T-helper 1 cell (primary cell): ENCODE measurements around the gene TLCD4.
"Not testable (repeated sequence)": the region's sequence is repeated elsewhere in the genome, so short reads cannot be mapped to it uniquely, and the experiment has no call there.

Experiments
- DNase-seq, 5 donors: peaks; one replicate each; pipeline ENCODE4 v3.0.0-alpha.2; 2012 to 2020
- total RNA-seq, 4 donors: gene quantifications; one replicate each; lab custom pipeline; 2026; lab: John Stamatoyannopoulos, UW

Gene TLCD4, protein sequence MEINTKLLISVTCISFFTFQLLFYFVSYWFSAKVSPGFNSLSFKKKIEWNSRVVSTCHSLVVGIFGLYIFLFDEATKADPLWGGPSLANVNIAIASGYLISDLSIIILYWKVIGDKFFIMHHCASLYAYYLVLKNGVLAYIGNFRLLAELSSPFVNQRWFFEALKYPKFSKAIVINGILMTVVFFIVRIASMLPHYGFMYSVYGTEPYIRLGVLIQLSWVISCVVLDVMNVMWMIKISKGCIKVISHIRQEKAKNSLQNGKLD
- 0 to 1.3 (median 0.44) reads per million in 4 donors for total RNA-seq

DNA sequence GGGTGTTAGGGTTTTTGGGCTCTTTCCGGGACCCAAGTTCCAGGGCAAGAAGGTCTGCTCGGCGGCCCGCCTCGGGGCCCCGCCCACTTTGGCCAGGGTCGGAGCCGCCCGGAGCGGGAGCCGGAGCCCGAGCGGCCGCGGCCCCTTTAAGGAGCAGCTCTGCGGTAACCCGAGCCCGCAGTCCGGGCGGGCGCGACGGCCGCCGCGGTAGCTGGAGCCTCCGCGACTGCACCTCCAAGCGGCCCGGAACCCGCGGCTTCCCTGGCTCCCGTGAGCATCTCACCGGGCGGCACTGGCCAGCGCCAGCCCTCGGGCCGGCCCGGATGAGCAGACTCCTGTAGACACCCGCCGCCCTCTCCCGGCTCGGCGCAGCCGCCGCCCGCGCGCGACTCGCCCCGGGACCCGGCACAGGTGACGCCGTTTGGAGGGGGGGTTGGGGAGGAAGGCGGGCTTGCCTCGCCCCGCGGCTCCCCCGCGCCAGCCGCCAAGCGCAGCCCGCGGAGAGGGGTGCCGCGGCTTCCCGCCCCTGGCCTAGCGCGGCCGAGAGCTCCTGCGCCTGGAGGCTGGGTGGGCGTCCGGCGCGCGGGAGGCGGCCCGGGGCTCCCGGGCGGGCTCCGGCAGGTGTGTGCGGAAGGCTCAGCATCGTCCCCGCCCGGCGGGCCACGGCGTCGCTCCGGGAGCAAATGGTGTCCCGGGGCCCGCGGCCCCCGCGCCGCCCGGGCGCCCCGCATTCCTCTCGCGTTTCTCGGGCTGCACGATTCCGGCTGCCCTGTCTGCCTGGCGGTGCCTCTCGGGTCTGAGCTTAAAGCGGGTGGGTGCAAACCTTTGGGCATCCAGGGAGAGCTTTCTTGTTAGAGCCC, at the start of gene TLCD4:
TSS of gene TLCD4 (plus strand) at position 149 of the 860 bp plus-strand sequence. CDS start 26,547 bp downstream, outside the sequence.
- DNase-seq: peak in 3 of 5 donors; percentile 14 to 28 (median 25)

DNA sequence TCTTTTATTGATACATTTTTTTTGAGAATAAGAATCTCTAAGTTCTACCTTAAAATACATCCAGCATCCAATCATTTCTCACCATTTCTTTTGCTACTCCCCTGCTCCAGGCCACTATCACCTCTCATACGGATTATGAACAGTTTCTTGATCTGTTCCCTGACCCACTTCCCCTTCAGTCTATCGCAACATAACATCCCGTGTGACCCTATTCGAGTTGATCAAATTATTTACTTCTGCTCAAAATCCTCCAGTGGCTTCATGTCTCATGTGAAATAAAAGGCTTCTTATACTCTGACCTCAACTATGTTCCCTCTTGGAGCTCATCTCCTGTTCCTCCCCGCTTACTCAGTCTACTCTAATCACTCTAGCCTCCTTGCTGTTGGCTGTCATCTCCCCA, 49.6 kb upstream of the TLCD4 start:
- no peak for DNase-seq

DNA sequence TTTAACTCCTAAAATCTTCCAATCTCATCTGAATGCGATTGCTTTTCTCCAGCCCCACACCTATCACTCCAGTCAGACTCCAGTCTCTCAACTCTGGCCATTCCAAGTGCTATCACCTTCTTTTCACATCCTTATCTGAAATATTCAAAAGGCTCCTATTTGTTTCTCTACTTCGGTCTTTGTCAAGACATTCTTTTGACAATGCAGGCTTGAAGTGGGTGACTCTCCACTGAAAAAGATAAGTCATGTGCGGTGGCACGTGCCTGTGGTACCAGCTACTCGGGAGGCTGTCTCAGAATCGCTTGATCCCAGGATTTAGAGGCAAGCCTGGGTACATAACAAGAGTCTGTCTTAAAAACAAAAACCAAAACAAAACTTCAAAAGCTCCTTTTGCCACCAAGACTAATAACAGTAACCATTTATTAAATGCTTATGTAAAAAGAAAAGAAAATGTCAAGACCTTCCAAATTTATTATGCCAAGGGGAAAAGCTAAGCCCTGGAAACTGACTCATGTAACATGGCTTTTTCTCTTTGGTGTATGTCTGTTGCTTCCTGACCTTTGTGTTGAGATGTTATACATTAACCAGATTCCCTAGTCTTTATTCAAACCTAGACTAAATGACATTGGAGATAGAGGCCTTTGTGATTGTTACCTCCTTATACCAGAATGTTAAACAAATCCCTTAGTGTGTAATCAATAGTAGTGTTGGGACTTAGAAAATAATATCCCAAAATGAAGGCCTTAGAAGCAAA, 48.0 kb upstream of the TLCD4 start:
- no peak for DNase-seq

DNA sequence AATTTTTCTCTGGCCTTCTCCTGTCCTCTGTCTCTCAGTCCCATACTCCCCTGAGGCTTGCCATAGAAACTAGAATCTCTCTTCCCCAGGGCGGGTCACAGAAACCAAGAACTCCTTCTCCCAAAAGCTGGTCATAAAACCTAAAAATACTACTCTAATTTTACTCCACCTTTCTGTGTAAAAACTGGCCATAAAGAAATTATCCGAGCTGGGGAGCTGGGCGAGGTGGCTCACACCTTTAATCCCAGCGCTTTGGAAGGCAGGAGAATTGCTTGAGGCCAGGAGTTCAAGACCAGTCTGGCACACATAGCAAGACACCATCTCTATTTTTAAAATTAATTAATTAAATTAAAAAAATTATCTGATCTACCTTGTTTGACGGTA, 47.5 kb upstream of the TLCD4 start:
- no peak for DNase-seq

DNA sequence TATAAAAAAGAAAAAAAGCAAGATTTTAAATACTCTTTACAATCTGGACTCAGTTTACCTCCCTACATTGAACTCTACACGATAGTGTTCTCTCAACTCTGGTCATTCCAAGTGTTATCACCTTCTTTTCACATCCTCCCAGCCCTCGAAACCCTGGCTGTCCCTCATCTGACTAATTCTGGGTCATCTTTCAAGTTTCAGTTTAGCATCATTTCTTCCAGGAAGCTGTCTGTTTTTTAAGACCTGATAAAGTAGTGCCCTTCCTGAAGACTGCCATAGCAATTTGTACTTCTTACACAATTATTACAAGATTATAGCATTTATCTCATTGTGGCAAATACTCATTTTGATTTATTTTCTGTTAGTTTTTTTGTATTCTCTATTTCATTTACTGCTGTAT, 45.6 kb upstream of the TLCD4 start:
- DNase-seq: peak in 1 of 5 donors; percentile 19

DNA sequence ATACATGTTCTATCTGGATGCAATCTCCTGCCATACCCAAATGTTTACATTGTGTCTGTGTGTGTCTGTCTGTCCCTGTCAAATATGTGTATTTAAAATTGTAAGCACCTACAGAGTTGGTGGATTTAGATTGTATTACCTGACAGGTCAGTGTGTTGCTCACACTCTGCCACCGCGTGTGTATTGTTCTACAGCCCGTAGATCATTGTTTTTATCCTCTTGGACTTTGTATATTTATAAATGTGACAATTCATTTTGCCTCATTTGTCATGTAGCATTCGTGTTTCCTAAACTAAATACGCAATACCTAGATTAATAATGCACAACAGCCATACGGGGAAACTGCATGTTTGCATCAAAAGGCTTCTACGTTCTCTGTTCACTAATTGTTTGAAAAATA, 45.0 kb upstream of the TLCD4 start:
- peak in 2 of 5 donors; percentile 1 to 2 for DNase-seq

DNA sequence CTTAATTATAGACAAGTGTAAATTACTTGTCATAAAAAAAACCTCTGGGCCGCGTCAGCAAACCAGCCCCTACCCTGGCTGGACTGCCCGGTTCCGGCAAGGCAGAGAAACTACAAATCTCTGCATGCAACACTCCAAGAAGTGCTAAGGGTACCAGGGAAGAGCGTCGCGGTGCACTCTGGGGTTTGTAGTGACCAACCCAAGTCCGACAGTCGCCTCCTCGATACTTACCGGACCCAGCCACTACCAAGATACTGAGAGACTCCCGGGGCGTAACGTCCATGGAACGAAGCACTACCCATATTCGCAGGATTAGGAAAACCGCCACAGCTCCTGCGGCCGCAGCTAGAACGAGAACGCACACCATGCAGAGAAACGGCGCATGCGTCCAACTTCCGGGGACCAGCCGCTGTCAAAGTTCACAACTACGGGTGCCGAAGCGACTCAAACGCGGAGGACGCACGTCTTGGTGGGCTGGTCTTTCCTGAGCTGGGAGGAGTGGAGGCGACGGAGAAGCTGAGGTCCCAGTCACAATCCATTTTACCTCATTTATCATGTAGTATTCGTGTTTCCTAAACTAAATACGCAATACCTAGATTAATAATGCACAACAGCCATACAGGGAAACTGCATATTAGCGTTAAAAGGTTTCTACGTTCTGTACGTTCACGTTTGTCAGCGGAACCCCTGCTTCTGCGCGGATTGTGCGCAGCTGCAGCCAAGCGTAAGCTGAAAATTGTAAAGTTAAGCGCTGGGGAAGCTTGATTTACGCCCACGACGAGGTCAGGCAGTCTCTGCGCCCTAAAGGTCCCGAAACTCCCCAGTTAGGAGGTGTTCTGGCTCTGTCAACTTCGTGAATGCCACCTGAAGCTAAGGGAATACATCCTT, 44.4 kb upstream of the TLCD4 start, which contains the start of gene ALG14:
TSS of gene ALG14 (minus strand) at position 420 of the 888 bp plus-strand sequence. CDS start at position 367, 53 bp downstream.
- DNase-seq: peak; percentile 83 to 93 (median 90)

DNA sequence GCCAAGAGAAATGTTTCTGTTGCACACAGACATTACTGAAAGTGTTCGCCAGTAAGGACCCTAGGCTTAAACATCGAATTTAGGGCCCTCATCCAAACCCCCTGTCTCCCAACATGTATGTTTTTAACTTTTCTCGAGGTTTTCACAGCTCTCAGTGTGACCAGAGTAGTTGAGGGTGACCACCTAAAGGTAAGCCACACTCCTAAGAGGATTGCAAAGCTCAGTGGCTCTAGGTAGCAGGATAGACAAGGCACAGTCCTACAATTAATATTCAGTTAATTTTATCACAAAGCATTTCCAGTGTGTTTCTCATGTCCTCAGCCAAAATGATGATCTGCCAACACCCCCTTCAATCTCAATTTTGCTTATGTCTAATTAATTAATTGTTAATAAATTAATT, 43.7 kb upstream of the TLCD4 start:
- DNase-seq: no peak

DNA sequence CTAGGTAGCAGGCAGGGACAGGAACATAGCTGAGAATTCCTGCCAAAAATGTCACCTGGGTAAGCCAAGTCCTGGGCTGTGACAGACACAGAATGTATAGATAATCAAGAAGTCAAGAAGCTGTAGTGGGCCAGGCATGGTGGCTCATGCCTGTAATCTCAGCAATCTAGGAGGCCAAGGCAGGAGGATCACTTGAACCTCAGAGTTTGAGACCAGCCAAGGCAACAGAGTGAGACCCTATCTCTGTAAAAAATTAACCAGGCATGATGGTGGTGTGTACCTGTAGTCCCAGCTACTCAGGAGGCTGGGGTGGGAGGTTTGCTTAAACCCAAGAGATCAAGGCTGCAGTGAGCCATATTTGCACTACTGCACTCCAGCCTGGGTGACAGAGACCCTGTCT, 41.1 kb upstream of the TLCD4 start:
- no peak for DNase-seq

DNA sequence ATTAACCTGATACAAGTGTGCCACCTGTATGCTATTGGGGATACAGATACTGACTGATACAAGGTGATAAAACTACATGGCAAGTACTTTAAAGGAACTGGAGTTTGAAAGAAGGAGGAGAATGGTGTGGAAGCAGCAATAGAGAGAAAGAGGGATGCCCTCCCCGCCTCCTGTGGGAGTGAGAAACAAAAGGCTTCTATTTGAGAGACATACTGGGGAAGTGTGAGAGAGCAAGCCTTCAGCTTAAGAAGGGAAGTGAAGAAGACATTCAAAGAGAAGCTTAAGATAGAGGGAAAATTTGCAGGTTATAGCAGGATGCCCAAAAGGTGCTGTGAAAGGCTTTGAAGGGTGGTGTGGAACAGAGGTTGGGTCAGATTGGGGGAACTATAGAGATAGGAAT, 36.7 kb upstream of the TLCD4 start:
- no peak for DNase-seq

DNA sequence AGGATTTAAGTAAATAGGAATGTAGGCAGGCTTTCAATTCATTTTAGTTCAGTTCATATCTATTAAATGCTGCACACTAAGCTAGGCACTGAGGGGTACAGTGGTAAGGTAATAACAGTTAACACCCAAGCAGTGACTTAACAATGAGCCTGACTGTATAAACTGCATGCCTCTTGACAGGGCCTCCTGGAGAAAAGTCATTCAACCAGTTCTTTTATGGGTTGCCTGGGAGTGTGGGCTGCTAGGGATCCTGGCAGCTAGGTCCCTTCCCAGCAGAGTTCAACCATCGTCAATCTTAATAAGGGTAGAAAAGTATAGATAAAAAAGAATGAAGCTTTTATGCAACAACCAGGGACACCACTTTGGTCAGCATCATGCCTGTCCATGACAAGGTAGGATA, 36.3 kb upstream of the TLCD4 start:
- no peak for DNase-seq

DNA sequence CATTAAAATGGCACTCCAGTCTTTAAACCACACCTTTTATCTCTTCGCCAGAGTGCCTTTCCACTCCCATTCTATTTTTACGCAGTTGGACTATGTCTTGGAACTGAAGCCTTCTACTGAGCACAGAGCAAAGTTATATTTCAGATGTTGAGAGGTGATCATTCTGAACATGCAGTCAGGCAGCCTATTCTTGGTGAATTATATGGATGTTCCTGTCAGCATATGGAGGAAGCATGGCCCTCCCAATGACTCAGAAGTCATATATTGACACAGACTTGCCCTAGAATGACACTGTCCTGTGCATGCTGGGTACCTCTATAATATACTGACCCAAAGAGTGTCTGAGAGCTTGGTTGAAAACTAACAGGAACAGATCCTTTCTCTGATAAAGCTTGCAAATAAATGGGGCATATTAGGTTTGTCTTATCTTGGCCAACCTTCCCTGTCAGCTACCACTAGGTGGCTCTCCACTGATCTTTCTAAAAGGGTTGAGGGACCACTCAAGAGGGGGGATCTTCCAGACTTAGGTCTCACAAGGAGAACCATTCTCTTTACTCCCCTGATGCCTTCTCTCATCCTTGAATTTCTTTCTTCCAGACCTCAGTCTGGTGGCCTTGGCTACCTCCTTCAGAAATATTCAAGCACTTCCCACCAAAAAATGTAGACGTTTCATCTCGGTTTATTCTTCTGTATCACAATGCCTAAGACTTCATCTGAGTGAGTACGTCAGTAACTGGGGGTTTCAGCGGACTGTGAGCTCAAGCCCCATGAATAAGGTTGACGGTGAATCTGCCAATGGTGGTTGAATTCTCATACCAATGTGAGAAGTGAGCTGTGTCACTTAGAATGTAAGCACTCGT, 32.6 kb upstream of the TLCD4 start:
- DNase-seq: peak in 2 of 5 donors; percentile 3 to 9

DNA sequence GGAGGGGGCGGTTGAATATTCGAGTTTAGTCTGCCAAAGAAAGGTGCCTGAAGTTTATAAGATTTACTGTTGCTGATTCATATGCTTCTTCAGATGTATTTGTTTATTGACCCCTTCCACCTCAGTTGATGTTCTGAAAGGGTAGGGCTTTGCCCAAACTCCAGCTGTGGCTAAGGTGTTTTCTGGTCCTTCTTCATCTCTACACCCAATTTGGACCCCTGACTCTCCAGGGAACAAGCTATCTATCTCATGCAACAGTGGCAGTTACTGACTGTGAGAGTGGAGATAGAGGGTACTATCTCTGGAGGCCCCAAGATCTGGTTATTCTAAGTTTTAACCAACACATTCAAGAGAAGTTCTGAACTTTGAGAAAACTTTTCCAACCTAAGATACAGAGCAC, 31.8 kb upstream of the TLCD4 start:
- no peak for DNase-seq

DNA sequence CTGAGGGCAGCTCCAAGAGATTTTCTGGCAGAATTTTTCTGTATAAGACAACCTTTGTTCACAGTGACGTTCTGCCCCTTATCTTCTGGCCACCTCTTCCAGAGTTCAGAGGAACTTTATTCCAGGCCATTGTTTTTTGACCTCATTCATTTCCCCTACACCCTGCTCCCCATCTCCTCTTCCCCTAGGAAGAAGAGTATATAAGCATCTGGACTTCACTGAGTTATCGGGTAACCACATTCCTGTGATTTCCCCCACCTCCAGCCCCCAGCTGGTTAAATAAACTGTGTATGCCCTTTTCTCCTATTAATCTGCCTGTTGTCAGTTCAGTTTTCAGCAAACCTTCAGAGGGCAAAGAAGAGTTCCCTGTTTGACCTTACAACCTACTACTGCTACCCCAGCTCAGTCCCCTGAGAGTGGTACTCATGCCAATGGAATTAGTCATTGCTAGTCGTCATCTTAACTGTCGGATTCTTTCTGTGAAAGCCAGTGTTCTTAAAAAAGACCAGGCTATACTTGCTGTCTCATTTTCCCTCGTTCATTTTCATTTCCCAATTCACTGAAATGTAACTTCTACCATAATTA, 30.1 kb upstream of the TLCD4 start:
- no peak for DNase-seq

DNA sequence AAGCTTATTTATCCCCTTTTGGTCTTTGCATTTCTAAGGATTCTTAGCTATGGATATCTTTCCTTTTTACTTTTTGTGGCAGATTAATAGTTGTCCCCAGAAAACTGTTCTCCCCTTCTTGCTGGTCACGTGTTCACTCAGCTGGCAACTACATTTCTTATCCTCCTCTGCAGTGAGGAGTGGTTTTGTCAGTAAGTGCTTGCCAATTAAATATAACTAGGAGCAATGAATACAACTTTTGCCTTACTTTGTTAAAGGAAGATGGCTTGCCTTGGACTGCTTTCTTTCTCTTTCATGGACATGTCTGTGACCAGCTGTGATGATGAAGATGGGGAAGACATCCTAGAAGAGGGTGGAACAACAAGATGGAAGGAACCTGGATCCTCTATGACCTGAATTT, 28.9 kb upstream of the TLCD4 start:
- DNase-seq: no peak

DNA sequence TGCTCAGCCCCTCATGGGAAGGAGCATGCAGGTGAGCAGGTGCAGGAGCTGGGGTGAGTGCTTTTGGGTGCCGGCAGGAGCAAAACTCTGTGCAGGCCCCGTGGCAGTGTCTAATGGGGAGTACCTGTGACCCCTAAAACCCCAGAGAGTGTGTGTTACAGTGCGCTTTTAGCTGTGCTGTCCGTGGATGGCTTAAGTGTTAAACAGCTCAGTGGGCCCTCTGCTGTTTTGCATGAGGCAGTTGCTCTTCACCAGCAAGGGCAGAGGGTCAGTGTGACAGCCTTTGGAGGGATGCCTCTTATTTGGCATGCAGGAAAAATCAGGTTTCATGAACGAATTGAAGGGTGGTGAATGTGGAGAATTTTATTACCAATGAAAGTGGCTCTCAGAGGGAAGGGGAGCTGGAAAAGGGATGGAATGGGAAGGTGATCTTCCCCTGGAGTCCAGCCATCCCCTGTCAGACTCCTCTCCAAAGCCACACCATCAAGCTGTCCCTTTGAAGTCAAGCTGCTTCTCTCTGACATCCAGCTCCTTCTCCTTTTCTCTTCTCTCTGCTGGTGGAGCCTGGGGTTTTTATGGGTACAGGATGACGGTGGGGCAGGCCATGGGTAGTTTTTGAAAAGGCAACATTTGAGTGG, 27.4 kb upstream of the TLCD4 start:
- DNase-seq: no peak

DNA sequence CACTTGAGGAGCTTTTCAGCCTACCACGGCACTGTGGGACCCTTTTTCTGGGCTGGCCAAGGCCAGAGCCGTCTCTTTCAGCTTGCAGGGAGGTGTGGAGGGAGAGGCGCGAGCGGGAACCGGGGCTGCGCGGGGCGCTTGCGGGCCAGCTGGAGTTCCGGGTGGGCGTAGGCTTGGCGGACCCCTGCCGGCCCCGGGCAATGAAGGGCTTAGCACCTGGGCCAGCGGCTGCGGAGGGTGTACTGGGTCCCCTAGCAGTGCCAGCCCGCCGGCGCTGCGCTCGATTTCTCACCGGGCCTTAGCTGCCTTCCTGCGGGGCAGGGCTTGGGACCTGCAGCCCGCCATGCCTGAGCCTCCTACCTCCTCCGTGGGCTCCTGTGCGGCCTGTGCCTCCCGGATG, 25.9 kb upstream of the TLCD4 start:
- DNase-seq: not testable (repeated sequence)

DNA sequence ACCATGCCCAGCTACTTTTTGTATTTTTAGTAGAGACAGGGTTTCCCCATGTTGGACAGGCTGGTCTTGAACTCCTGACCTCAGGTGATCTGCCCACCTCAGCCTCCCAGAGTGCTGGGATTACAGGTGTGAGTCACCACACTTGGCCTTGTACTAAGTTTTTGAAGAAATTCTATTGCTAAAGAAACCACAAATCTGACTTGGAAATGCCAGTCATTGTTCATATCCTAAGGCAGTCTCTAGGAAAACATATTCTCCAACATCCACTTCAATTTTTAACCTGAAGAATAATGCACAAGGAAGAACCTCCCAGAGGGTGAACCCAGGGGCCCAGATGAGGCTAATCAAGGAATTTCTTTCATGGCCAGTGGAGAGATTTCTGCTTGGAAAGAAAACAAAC, 24.3 kb upstream of the TLCD4 start:
- not testable (repeated sequence) for DNase-seq

DNA sequence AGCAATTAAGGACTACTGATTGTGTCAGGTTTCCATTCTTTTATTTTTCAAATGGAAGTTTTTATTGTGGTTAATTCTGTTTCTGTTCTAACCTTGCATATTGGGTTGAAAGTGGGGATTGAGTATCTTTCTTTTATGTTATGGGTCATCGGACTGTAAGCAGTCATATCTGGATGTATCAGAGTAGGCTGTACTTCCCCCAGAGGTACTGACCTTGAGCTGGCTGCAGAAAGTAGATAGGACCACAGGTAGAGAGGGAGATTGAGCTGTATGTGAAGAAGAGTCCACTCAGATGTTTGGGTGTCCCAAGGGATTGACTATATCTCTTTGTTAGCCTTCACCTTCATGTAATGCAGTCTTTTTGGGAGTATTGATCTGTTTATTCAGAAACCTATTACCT, 23.9 kb upstream of the TLCD4 start:
- DNase-seq: no peak

DNA sequence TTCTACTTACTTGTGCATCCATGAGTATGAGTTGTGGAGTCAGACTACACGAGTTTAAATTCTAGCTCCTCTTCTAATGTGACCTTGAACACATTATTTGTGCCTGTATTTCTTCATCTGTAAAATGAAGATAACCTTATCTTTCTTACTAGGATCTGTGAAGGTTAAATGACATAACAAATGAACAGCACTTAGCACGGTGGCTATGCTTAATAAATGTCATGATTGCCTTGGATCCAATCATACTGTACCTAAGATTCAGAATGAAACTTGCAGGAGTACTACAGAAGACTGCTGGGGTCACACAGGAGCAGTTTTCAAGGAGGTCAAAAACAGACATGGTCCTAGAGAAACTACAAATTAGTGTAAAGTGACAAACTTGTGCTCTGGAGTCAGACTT, 22.2 kb upstream of the TLCD4 start:
- no peak for DNase-seq
